IMR-90 (cell line): ENCODE data around the gene GSTA2. TPM values are rescaled to one million over a fixed set of nuclear protein-coding genes. Genes with fewer than 3 reads are reported as not detected.

Experiments used
- ATAC-seq: fragments of 200-7000 bp; cut with Tn5 transposase; 2 replicates; pipeline ENCODE4 v1.9.1; 2020; ENCODE audit warnings: low read depth, mild to moderate bottlenecking, moderate library complexity
- BruUV-seq: library from RNA; stranded (reverse); fragments of 400-500 nt; replicated peaks from 2 replicates; lab custom pipeline; 2021; lab: Mats Ljungman, UMichigan
- CTCF ChIA-PET: fragments of 300-600 bp; formaldehyde crosslinking; extraction: SDS; loops from one replicate; lab custom pipeline; 2021; ENCODE audit warnings: antibody characterized with exemption; lab: Yijun Ruan, JAX
- POLR2A ChIA-PET: fragments of 300-600 bp; sonication (Branson Sonifier 250); formaldehyde crosslinking; loops from one replicate; lab custom pipeline; 2022; ENCODE audit warnings: antibody characterized with exemption; ENCODE audit not compliant: unreplicated experiment; lab: Charles Lee
- DNase-seq: peaks from one replicate; pipeline ENCODE4 v3.0.0; 2013
- H2AFZ ChIP-seq: replicated peaks from 2 replicates; pipeline ENCODE3; 2013; ENCODE audit warnings: low read length, mild to moderate bottlenecking; ENCODE audit not compliant: poor library complexity
- H2AK5ac ChIP-seq: 2 replicates; pipeline ENCODE4 v1.6.1; 2013; ENCODE audit warnings: low read depth, low read length, inconsistent platforms
- H2AK9ac ChIP-seq: replicated peaks from 2 replicates; pipeline ENCODE3; 2013; ENCODE audit warnings: mild to moderate bottlenecking, low read depth, low read length, moderate library complexity; ENCODE audit not compliant: poor library complexity
- H2BK120ac ChIP-seq: 2 replicates; pipeline ENCODE4 v1.6.1; 2013; ENCODE audit warnings: low read depth, low read length, inconsistent platforms
- H2BK15ac ChIP-seq: 3 replicates; pipeline ENCODE4 v1.6.1; 2013; ENCODE audit warnings: low read depth, low read length, inconsistent platforms
- H2BK20ac ChIP-seq: 2 replicates; pipeline ENCODE4 v1.6.1; 2013; ENCODE audit warnings: low read depth, mild to moderate bottlenecking, inconsistent platforms, low read length, moderate library complexity
- H2BK5ac ChIP-seq: 2 replicates; pipeline ENCODE4 v1.6.1; 2013; ENCODE audit warnings: mild to moderate bottlenecking, low read depth, low read length, inconsistent platforms; ENCODE audit not compliant: poor library complexity, severe bottlenecking
- H3K14ac ChIP-seq: replicated peaks from 2 replicates; pipeline ENCODE4 v1.6.1; 2013; ENCODE audit warnings: low read depth, low read length, inconsistent platforms
- H3K18ac ChIP-seq: 2 replicates; pipeline ENCODE4 v1.6.1; 2013; ENCODE audit warnings: low read depth, low read length, control low read depth
- H3K23ac ChIP-seq: 2 replicates; pipeline ENCODE4 v1.6.1; 2013; ENCODE audit warnings: low read depth, low read length, inconsistent platforms
- H3K27ac ChIP-seq: 2 replicates; pipeline ENCODE4 v1.5.1; 2013; ENCODE audit warnings: mild to moderate bottlenecking, control low read depth, low read length; ENCODE audit not compliant: insufficient read depth
- H3K27me3 ChIP-seq: 2 replicates; pipeline ENCODE4 v1.6.1; 2013; ENCODE audit warnings: low read length; ENCODE audit not compliant: control insufficient read depth, insufficient read depth
- H3K36me3 ChIP-seq: 2 replicates; pipeline ENCODE4 v1.6.1; 2013; ENCODE audit warnings: low read length, mixed read lengths; ENCODE audit not compliant: control insufficient read depth, insufficient read depth
- H3K4ac ChIP-seq: 2 replicates; pipeline ENCODE4 v1.6.1; 2013; ENCODE audit warnings: low read depth, low read length, inconsistent platforms
- H3K4me1 ChIP-seq: 2 replicates; pipeline ENCODE4 v1.6.1; 2013; ENCODE audit warnings: low read length, mixed read lengths; ENCODE audit not compliant: control insufficient read depth, insufficient read depth
- H3K4me2 ChIP-seq: 2 replicates; pipeline ENCODE4 v1.6.1; 2013; ENCODE audit warnings: low read depth, mild to moderate bottlenecking, control low read depth, low read length, moderate library complexity
- H3K4me3 ChIP-seq: 2 replicates; pipeline ENCODE4 v1.5.1; 2013; ENCODE audit warnings: low read depth, mild to moderate bottlenecking, control low read depth, low read length, moderate library complexity; ENCODE audit not compliant: insufficient read depth
- H3K56ac ChIP-seq: 2 replicates; pipeline ENCODE4 v1.6.1; 2013; ENCODE audit warnings: low read length, inconsistent platforms; ENCODE audit not compliant: insufficient read depth; ENCODE audit errors: extremely low read depth
- H3K79me1 ChIP-seq, 2 experiments: 2 replicates each; pipeline ENCODE4 v1.6.1; 2013; ENCODE audit warnings: low read length in 2 of 2, inconsistent platforms in 1 of 2, low read depth in 1 of 2
- H3K9ac ChIP-seq: 2 replicates; pipeline ENCODE4 v1.6.1; 2013; ENCODE audit warnings: low read depth, low read length, control low read depth
- H3K9me1 ChIP-seq: 2 replicates; pipeline ENCODE4 v1.6.1; 2013; ENCODE audit warnings: low read length, inconsistent platforms; ENCODE audit not compliant: insufficient read depth
- H3K9me3 ChIP-seq: 2 replicates; pipeline ENCODE4 v1.6.1; 2013; ENCODE audit warnings: low read length; ENCODE audit not compliant: control insufficient read depth, insufficient read depth
- H4K20me1 ChIP-seq: 2 replicates; pipeline ENCODE4 v1.6.1; 2013; ENCODE audit warnings: low read length, inconsistent platforms; ENCODE audit not compliant: insufficient read depth
- H4K5ac ChIP-seq: 2 replicates; pipeline ENCODE4 v1.6.1; 2013; ENCODE audit warnings: mild to moderate bottlenecking, low read depth, low read length, control low read depth
- H4K8ac ChIP-seq, 2 experiments: 2 replicates each; pipeline ENCODE4 v1.6.1; 2013; ENCODE audit warnings: low read depth in 2 of 2, low read length in 2 of 2, control low read depth in 1 of 2, inconsistent platforms in 1 of 2
- H4K91ac ChIP-seq: 2 replicates; pipeline ENCODE4 v1.6.1; 2013; ENCODE audit warnings: low read depth, low read length, inconsistent platforms; ENCODE audit not compliant: insufficient read depth
- BHLHE40 ChIP-seq: fragments of 150-350 bp; IDR thresholded peaks from 2 replicates; pipeline ENCODE4 v1.6.1; 2016; ENCODE audit warnings: mild to moderate bottlenecking, low read depth, low read length
- CHD1 ChIP-seq: IDR thresholded peaks from 2 replicates; pipeline ENCODE4 v1.6.1; 2012; ENCODE audit warnings: low read depth, low read length, improper control_type of control experiment
- NFE2L2 ChIP-seq: fragments of 150-350 bp; IDR thresholded peaks from 2 replicates; pipeline ENCODE4 v1.6.1; 2016; ENCODE audit warnings: low read depth, mild to moderate bottlenecking, low read length
- POLR2A ChIP-seq: IDR thresholded peaks from 2 replicates; pipeline ENCODE4 v1.6.1; 2012; ENCODE audit warnings: mild to moderate bottlenecking, low read depth, low read length
- RAD21 ChIP-seq: IDR thresholded peaks from 2 replicates; pipeline ENCODE4 v1.6.1; 2012; ENCODE audit warnings: low read length, improper control_type of control experiment
- WGBS, 2 experiments: methylation state at CpG; one replicate each; pipeline versions ENCODE4 v1.1.5 to v1.1.7; 2013; ENCODE audit warnings: missing lambda C conversion rate in 2 of 2; ENCODE audit not compliant: insufficient read length in 1 of 2; ENCODE audit errors: extremely low coverage in 2 of 2; 5-methylcytosine and 5-hydroxymethylcytosine counted together
- dilution Hi-C: fragments of 300-500 bp; cut with HindIII; formaldehyde crosslinking; loops from one replicate; pipeline ENCODE4 v1.14.3; 2018; ENCODE audit warnings: low sequenced_read_pairs; ENCODE audit not compliant: unreplicated experiment
- in situ Hi-C: fragments of 300-500 bp; cut with MboI; formaldehyde crosslinking; loops from 3 replicates; pipeline ENCODE4 v1.14.3; 2019; ENCODE audit warnings: low sequenced_read_pairs, inconsistent platforms, mixed read lengths
- intact Hi-C: fragments of 100-400 bp; cut with micrococcal nuclease; formaldehyde crosslinking; loops from 2 replicates; pipeline ENCODE4 v1.10.0; 2022
- polyA plus RNA-seq, 3 experiments: library from polyadenylated mRNA; depleted of rRNA; stranded (reverse); fragments of >200 nt; gene quantifications; 2 replicates each; pipeline ENCODE4 v1.2.3, GENCODE V29; 2012; ENCODE audit warnings: low replicate concordance in 1 of 3
- total RNA-seq: library from RNA; depleted of rRNA; stranded (reverse); fragments of >200 nt; gene quantifications from 2 replicates; pipeline ENCODE4 v1.2.3, GENCODE V29; 2012
- TF ChIP-seq, protein P1 (sequence below): conservative IDR thresholded peaks from 2 replicates; pipeline ENCODE4 v1.5.1; 2012; ENCODE audit warnings: mild to moderate bottlenecking, low read depth, low read length, improper control_type of control experiment
- TF ChIP-seq, protein P2 (sequence below): fragments of 150-350 bp; IDR thresholded peaks from 2 replicates; pipeline ENCODE4 v1.6.1; 2016; ENCODE audit warnings: low read depth, mild to moderate bottlenecking, low read length, moderate library complexity, borderline replicate concordance

The GSTA2 gene
- total and polyA plus RNA-seq, 2 of the 4 experiments (the other 2 are of a cell fraction): not detected

DNA sequence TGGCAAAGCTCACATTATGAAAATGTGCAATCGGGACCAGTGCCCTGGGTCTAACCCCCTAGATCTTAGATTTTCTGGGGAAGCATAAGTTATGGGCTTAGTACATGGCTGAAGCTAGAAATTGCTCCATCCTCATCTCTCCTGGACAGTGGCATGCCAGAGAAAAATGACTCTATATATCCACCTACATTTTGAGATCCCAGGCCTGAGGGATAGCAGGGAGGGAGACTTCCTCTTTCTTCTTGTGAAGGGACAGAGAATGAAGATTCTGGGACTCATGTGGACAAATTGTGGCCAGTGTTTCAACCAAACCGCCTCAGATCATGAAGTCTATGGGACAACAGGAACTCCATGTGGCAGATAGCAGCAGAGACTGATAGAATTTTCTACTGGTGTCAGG lies 35.4 kb downstream of the GSTA2 start:
- Histone ChIP-seq H3K9ac (no peak overlapping the region), H2AFZ (no peak overlapping the region), H3K56ac (no peak overlapping the region), H3K23ac (no peak overlapping the region), H3K79me1 (no peaks in the 10 kb centered on the region), H2AK5ac (no peak overlapping the region), H2BK120ac (no peak overlapping the region), H4K8ac (no peak overlapping the region), H3K4me2 (no peak overlapping the region), H3K27ac (no peak overlapping the region), H4K91ac (no peak overlapping the region), H4K20me1 (no peaks in the 10 kb centered on the region), H2BK5ac (no peak overlapping the region), H2AK9ac (no peak overlapping the region), H4K5ac (no peak overlapping the region), H2BK15ac (no peak overlapping the region), H3K4me3 (no peak overlapping the region), H3K9me3 (no peaks in the 10 kb centered on the region), H2BK20ac (no peak overlapping the region), H3K27me3 (no peaks in the 10 kb centered on the region; the same call in 1 of the 2 replicates), H3K9me1 (no peaks in the 10 kb centered on the region; the same call in 1 of the 2 replicates), H3K14ac (no peak overlapping the region), H3K4ac (no peak overlapping the region), H3K36me3 (no peaks in the 10 kb centered on the region), H3K18ac (no peak overlapping the region), H3K4me1 (no peaks in the 10 kb centered on the region; the same call in 1 of the 2 replicates)
- no TSS peak for BruUV-seq
- DNase-seq (no peak), ATAC-seq (no peak)
- no peak for TF ChIP-seq CHD1
- TF ChIP-seq, protein P1, sequence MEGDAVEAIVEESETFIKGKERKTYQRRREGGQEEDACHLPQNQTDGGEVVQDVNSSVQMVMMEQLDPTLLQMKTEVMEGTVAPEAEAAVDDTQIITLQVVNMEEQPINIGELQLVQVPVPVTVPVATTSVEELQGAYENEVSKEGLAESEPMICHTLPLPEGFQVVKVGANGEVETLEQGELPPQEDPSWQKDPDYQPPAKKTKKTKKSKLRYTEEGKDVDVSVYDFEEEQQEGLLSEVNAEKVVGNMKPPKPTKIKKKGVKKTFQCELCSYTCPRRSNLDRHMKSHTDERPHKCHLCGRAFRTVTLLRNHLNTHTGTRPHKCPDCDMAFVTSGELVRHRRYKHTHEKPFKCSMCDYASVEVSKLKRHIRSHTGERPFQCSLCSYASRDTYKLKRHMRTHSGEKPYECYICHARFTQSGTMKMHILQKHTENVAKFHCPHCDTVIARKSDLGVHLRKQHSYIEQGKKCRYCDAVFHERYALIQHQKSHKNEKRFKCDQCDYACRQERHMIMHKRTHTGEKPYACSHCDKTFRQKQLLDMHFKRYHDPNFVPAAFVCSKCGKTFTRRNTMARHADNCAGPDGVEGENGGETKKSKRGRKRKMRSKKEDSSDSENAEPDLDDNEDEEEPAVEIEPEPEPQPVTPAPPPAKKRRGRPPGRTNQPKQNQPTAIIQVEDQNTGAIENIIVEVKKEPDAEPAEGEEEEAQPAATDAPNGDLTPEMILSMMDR: no peak
- no peak for TF ChIP-seq NFE2L2
- no peak for TF ChIP-seq POLR2A
- TF ChIP-seq RAD21: no peak
- TF ChIP-seq BHLHE40: no peak
- TF ChIP-seq, protein P2, sequence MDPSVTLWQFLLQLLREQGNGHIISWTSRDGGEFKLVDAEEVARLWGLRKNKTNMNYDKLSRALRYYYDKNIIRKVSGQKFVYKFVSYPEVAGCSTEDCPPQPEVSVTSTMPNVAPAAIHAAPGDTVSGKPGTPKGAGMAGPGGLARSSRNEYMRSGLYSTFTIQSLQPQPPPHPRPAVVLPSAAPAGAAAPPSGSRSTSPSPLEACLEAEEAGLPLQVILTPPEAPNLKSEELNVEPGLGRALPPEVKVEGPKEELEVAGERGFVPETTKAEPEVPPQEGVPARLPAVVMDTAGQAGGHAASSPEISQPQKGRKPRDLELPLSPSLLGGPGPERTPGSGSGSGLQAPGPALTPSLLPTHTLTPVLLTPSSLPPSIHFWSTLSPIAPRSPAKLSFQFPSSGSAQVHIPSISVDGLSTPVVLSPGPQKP: no peak
- POLR2A ChIA-PET: no interaction called here
- dilution Hi-C loops (no loop called here), in situ Hi-C loops (no loop called here), intact Hi-C loops (no loop called here)
- CTCF ChIA-PET: no interaction called here
- WGBS, 2 experiments: 100% methylated on average over 1 of the region's 2 CpGs; no CpG with 5 or more reads in 1 of the 2 experiments
